ENCODE data around the gene PPARD. TPM values are rescaled to one million over a fixed set of nuclear protein-coding genes. Genes with fewer than 3 reads are reported as not detected.
A peak's percentile ranks its signal among the peaks of the same experiment; 100 is the strongest.
"Not testable (repeated sequence)": the region's sequence is repeated elsewhere in the genome, so short reads cannot be mapped to it uniquely, and the experiment has no call there.

Gene PPARD
- total RNA-seq, 4 donors from 2014 or later, result 10.0 to 15.3 (median 13.0) TPM

DNA sequence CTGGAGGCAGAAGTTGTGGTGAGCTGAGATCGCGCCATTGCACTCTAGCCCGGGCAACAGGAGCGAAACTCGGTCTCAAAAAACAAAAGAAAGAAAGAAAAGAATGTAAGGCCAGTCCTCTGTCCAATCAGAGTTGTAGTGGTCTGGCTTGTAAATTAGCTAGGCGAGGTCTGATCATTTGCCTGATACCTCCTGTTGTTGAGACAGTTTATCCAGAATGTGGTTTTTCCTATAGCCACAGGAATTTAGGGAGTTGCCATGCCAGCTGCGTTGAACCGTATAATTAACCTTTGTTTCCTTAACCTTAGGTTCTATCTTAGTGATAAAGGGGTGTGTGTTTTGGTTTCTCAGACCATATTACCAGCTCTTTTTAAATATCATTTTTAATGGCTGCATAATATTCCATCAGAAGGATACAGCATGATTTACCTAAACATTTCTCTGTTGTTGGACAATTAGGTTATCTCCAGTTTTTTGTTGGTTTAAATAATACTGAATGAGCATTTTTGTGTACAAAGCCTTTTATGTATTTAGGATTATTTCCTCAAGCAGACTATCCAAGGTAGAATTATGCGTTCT lies 11.7 kb upstream of the PPARD start:
- H3K4me3 ChIP-seq, result no peak overlapping the region
- H3K36me3 ChIP-seq, result no peaks in the 10 kb centered on the region
- H3K27ac ChIP-seq, result no peak overlapping the region
- no peaks in the 10 kb centered on the region for H3K27me3 ChIP-seq
- H3K4me1 ChIP-seq, result no peaks in the 10 kb centered on the region
- no peak for TF ChIP-seq CTCF (IDR thresholded peaks at IDR 0.05)
- TF ChIP-seq EP300 (IDR thresholded peaks at IDR 0.05), result no peak
- TF ChIP-seq POLR2A (IDR thresholded peaks at IDR 0.05), result no peak
- 91 to 93% methylated on average over 9 of the region's 9 CpGs for WGBS, 2 donors
- H3K9me3 ChIP-seq, result no peaks in the 10 kb centered on the region
- DNase-seq (ENCODE audit: low spot score in 2 of 2), result no peak

GRCh38 chr6:35332074-35332887 lies 10.1 kb upstream of the PPARD start:
- not testable (repeated sequence) for H3K27ac ChIP-seq; H3K4me3 ChIP-seq; H3K4me1 ChIP-seq; DNase-seq (ENCODE audit: low spot score in 2 of 2); H3K9me3 ChIP-seq; H3K36me3 ChIP-seq; H3K27me3 ChIP-seq
- 78 to 92% methylated on average over 7 to 9 of the region's 9 CpGs for WGBS, 2 donors

DNA sequence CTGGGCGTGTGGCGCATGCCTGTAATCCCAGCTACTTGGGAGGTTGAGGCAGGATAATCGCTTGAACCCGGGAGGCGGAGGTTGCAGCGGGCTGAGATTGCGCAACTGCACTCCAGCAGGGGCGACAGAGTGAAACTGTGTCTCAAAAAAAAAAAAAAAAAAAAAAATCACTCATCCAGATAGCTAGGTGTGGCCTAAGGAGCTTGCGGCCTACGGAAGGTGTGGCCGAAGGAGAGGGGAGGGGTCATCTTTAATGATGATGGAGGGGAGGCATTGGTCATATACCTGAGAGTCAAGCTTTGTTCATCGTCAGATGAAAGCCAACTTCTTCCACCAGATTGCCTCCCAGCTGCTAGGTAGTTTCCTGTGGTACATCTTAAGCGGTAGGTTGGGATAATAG lies 801 bp upstream of the PPARD start:
- H3K4me1 ChIP-seq, result peaks cover 0 to 39% (median 16%) of the 10 kb centered on the region in 4 donors
- no peaks in the 10 kb centered on the region for H3K9me3 ChIP-seq
- WGBS, 2 donors, result 78 to 81% methylated on average over 13 of the region's 13 CpGs
- peaks cover 0 to 10% (median 0%) of the 10 kb centered on the region in 3 donors for H3K36me3 ChIP-seq
- no peaks in the 10 kb centered on the region for H3K27me3 ChIP-seq
- H3K27ac ChIP-seq, result no peak overlapping the region
- no peak overlapping the region for H3K4me3 ChIP-seq
- TF ChIP-seq CTCF (IDR thresholded peaks at IDR 0.05) (no peak), EP300 (IDR thresholded peaks at IDR 0.05) (no peak), POLR2A (IDR thresholded peaks at IDR 0.05) (no peak)
- DNase-seq (ENCODE audit: low spot score in 2 of 2), result no peak

- no peaks in the 10 kb centered on the region for H3K27me3 ChIP-seq
- H3K27ac ChIP-seq, result peak overlapping the region; percentile 79 to 94 (median 92)
- 10 to 14% methylated on average over 13 of the region's 13 CpGs for WGBS, 2 donors
- peak in 1 of 2 donors; percentile 53 for DNase-seq (ENCODE audit: low spot score in 2 of 2)
- H3K4me1 ChIP-seq, result peaks cover 0 to 39% (median 19%) of the 10 kb centered on the region in 4 donors
- peak overlapping the region; percentile 66 to 85 (median 70) for H3K4me3 ChIP-seq
- H3K36me3 ChIP-seq, result peaks cover 0 to 27% (median 0%) of the 10 kb centered on the region in 3 donors
- no peaks in the 10 kb centered on the region for H3K9me3 ChIP-seq
- TF ChIP-seq EP300 (IDR thresholded peaks at IDR 0.05) (peak in 1 of 2 donors; percentile 64), POLR2A (IDR thresholded peaks at IDR 0.05) (no peak)
Observed at GRCh38 chr6:35343092-35343834, 905 bp downstream of the PPARD start.

DNA sequence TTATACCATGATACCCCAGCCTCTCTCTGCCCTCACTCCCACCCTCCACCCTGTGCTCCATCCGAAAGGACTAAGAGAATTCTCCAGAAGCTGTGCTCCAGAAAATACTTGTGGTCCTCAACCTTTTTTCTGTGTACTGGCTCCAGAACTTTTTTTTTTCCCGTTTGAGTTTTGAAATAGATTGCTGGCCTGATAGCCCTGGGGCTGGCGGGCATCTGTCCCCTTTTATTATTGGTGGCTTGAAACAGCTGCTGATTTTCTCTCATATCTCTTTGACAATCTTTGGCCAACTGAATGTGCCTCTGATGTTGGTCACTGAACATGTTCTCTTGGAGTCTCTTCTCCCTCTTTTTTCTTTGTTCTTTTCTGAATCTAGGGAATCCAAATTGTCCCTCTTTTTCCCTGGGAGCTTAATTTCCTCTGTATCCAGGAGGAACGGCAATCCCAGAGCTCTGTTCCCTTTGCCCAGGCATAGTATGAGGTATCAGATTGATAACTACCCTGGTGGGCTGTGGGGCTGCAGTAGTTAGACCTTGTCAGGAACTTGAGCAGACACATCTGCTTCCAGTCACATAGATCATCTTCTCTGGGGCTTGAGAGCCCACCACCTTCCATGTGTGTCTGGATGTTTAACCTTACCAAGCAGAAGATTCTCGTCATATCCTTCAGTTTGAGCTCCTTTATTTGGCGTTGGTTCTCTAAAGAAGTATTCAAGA lies 1.6 kb downstream of the PPARD start:
- Histone ChIP-seq H3K27me3 (no peaks in the 10 kb centered on the region), H3K36me3 (peaks cover 0 to 34% (median 0%) of the 10 kb centered on the region in 3 donors), H3K4me3 (peak overlapping the region; percentile 66 to 85 (median 70)), H3K9me3 (no peaks in the 10 kb centered on the region), H3K27ac (peak overlapping the region in 3 of 4 donors; percentile 90 to 94 (median 93)), H3K4me1 (peaks cover 0 to 39% (median 19%) of the 10 kb centered on the region in 4 donors)
- TF ChIP-seq EP300 (IDR thresholded peaks at IDR 0.05), result no peak
- TF ChIP-seq POLR2A (IDR thresholded peaks at IDR 0.05), result no peak
- TF ChIP-seq CTCF (IDR thresholded peaks at IDR 0.05), result no peak
- 60 to 63% methylated on average over 6 of the region's 6 CpGs for WGBS, 2 donors
- no peak for DNase-seq (ENCODE audit: low spot score in 2 of 2)
